K562 (cell line): ENCODE measurements around the gene TTC39B. TPM values are rescaled to one million over a fixed set of nuclear protein-coding genes. Genes with fewer than 3 reads are reported as not detected.

Experiments
- ATAC-seq: fragments of 200-7000 bp; cut with Tn5 transposase; 3 replicates; pipeline ENCODE4 v1.9.1; 2020; ENCODE audit warnings: moderate library complexity
- BruUV-seq: library from RNA; stranded (reverse); fragments of 400-500 nt; replicated peaks from 2 replicates; lab custom pipeline; 2021; lab: Mats Ljungman, UMichigan
- CTCF ChIA-PET: fragments of 300-600 bp; formaldehyde crosslinking; extraction: SDS; loops from one replicate; lab custom pipeline; 2021; ENCODE audit warnings: low intra/inter-chr PET ratio; lab: Yijun Ruan, JAX
- POLR2A ChIA-PET: fragments of 300-600, 350-650 bp; sonication (Branson Sonifier 250); formaldehyde crosslinking; extraction: SDS; loops from one replicate; lab custom pipeline; 2021; ENCODE audit warnings: antibody characterized with exemption, inconsistent platforms; lab: Yijun Ruan, JAX
- DNase-seq, 4 experiments: peaks; one replicate each; pipeline versions ENCODE4 v3.0.0 to v3.0.0-alpha.2; 2011 to 2018; ENCODE audit warnings: low spot score in 3 of 4, mixed read lengths in 3 of 4; ENCODE audit errors: extremely low read depth in 1 of 4
- FAIRE-seq: peaks from 2 replicates; lab custom pipeline; 2011; peaks lifted over from hg19 to GRCh38; lab: Jason Lieb, UNC
- H2AFZ ChIP-seq: 2 replicates; pipeline ENCODE4 v1.6.0; 2011; ENCODE audit warnings: low read depth, low read length, control low read depth, inconsistent platforms
- H3K27ac ChIP-seq: fragments of 200-600 bp; 3 replicates; pipeline ENCODE4 v1.8.0; 2011; ENCODE audit warnings: low read depth, mild to moderate bottlenecking, control low read depth, inconsistent platforms, low read length, moderate library complexity, mixed read lengths; ENCODE audit errors: extremely low read depth
- H3K27me3 ChIP-seq, 2 experiments: fragments of 300-600 bp in 1 of 2; 2 replicates in 1 of 2; 3 replicates in 1 of 2; pipeline versions ENCODE4 v1.6.0 to v1.8.0; 2011; ENCODE audit warnings: inconsistent platforms in 2 of 2, low read length in 2 of 2, mild to moderate bottlenecking in 1 of 2, mixed read lengths in 1 of 2, moderate library complexity in 1 of 2; ENCODE audit not compliant: control insufficient read depth in 2 of 2, insufficient read depth in 2 of 2
- H3K36me3 ChIP-seq: fragments of 300-600 bp; 3 replicates; pipeline ENCODE4 v1.8.0; 2011; ENCODE audit warnings: mild to moderate bottlenecking, low read length, inconsistent platforms; ENCODE audit not compliant: control insufficient read depth, insufficient read depth
- H3K4me1 ChIP-seq, 2 experiments: fragments of 200-600 bp in 1 of 2; replicated peaks in 1 of 2; 2 replicates in 1 of 2; 3 replicates in 1 of 2; pipeline versions ENCODE4 v1.5.1 to v1.8.0; 2011; ENCODE audit warnings: inconsistent platforms in 2 of 2, low read length in 2 of 2, mild to moderate bottlenecking in 1 of 2, mixed read lengths in 1 of 2, moderate library complexity in 1 of 2; ENCODE audit not compliant: control insufficient read depth in 2 of 2, insufficient read depth in 2 of 2
- H3K4me2 ChIP-seq: 2 replicates; pipeline ENCODE4 v1.6.1; 2011; ENCODE audit warnings: low read length, control low read depth, inconsistent platforms, mixed read lengths; ENCODE audit not compliant: insufficient read depth
- H3K4me3 ChIP-seq: fragments of 200-600 bp; sonication (generic), shearing (Covaris generic); 2 replicates; pipeline ENCODE4 v1.5.1; 2016; ENCODE audit warnings: control low read depth, inconsistent platforms
- H3K79me2 ChIP-seq: fragments of 200-600 bp; 3 replicates; pipeline ENCODE4 v1.8.0; 2011; ENCODE audit warnings: low read length, inconsistent platforms; ENCODE audit not compliant: control insufficient read depth, insufficient read depth
- H3K9ac ChIP-seq, 2 experiments: 2 replicates each; pipeline versions ENCODE4 v1.6.0 to v1.6.1; 2011; ENCODE audit warnings: low read depth in 2 of 2, low read length in 2 of 2, control low read depth in 1 of 2, inconsistent platforms in 1 of 2, mild to moderate bottlenecking in 1 of 2, mixed read lengths in 1 of 2; ENCODE audit not compliant: insufficient read depth in 1 of 2
- H3K9me1 ChIP-seq: one replicate; pipeline ENCODE4 v1.6.0; 2011; ENCODE audit warnings: inconsistent platforms, mild to moderate bottlenecking, low read length, moderate library complexity; ENCODE audit not compliant: control insufficient read depth, insufficient read depth
- H3K9me3 ChIP-seq: replicated peaks from 2 replicates; pipeline ENCODE4 v1.5.1; 2011; ENCODE audit warnings: low read depth, low read length, inconsistent platforms; ENCODE audit not compliant: control insufficient read depth, insufficient read depth
- H4K20me1 ChIP-seq: replicated peaks from 2 replicates; pipeline ENCODE4 v1.6.1; 2011; ENCODE audit warnings: low read length, inconsistent platforms, mixed read lengths; ENCODE audit not compliant: control insufficient read depth, insufficient read depth
- ATF7 ChIP-seq: fragments of 450-650 bp; IDR thresholded peaks from 2 replicates; pipeline ENCODE4 v1.7.1; 2014; ENCODE audit warnings: mild to moderate bottlenecking, moderate library complexity
- FOS ChIP-seq: IDR thresholded peaks from 3 replicates; pipeline ENCODE4 v1.6.1; 2011; ENCODE audit not compliant: insufficient read length; ENCODE audit errors: extremely low read depth
- HDAC3 ChIP-seq: fragments of 450-650 bp; IDR thresholded peaks from 2 replicates; pipeline ENCODE4 v1.6.1; 2018; ENCODE audit warnings: borderline replicate concordance, mild to moderate bottlenecking, moderate library complexity; ENCODE audit not compliant: partially characterized antibody
- KAT8 ChIP-seq: fragments of 450-650 bp; IDR thresholded peaks from 2 replicates; pipeline ENCODE4 v1.6.1; 2016; ENCODE audit warnings: low read depth, mild to moderate bottlenecking
- MCM2 ChIP-seq: fragments of 450-650 bp; IDR thresholded peaks from 2 replicates; pipeline ENCODE4 v1.6.1; 2017; ENCODE audit warnings: low read depth, mild to moderate bottlenecking
- NCOA1 ChIP-seq: fragments of 450-650 bp; IDR thresholded peaks from 2 replicates; pipeline ENCODE4 v1.6.1; 2016; ENCODE audit warnings: low read depth
- POLR3A ChIP-seq: IDR thresholded peaks from 2 replicates; pipeline ENCODE4 v1.6.1; 2011; ENCODE audit warnings: borderline replicate concordance, mild to moderate bottlenecking, moderate library complexity; ENCODE audit not compliant: insufficient read length, insufficient read depth; ENCODE audit errors: extremely low read depth
- RBM25 ChIP-seq: fragments of 200-400 bp; formaldehyde crosslinking; IDR thresholded peaks from 2 replicates; pipeline ENCODE4 v1.6.1; 2018; ENCODE audit warnings: low read length, low read depth, moderate library complexity; ENCODE audit not compliant: severe bottlenecking
- SP2 ChIP-seq: IDR thresholded peaks from 2 replicates; pipeline ENCODE4 v1.6.1; 2011; ENCODE audit warnings: mild to moderate bottlenecking, low read depth, low read length, moderate library complexity; ENCODE audit not compliant: poor library complexity, severe bottlenecking; ENCODE audit errors: extremely low read depth
- ZBTB1 ChIP-seq: sonication (generic); formaldehyde crosslinking; IDR thresholded peaks from 2 replicates; pipeline ENCODE4 v1.8.1; 2023; ENCODE audit warnings: missing genetic modification reagents, low read depth, mild to moderate bottlenecking, borderline replicate concordance
- ZNF197 ChIP-seq: fragments of 200-800 bp; sonication (Bioruptor generic); IDR thresholded peaks from 2 replicates; pipeline ENCODE4 v1.6.1; 2016; ENCODE audit warnings: low read depth, missing genetic modification characterization, missing compliant biosample characterization
- WGBS: fragments of 100-300 bp; shearing (Covaris generic); methylation state at CpG from one replicate; pipeline ENCODE4 v1.1.6; 2016; ENCODE audit warnings: low coverage, mixed read lengths; ENCODE audit not compliant: insufficient coverage; ENCODE audit errors: missing lambda C conversion rate; 5-methylcytosine and 5-hydroxymethylcytosine counted together
- in situ Hi-C: fragments of 300-500 bp; cut with MboI; formaldehyde crosslinking; loops from 4 replicates; pipeline ENCODE4 v1.15.0; 2018; ENCODE audit warnings: inconsistent platforms, mixed read lengths
- intact Hi-C: fragments of 100-400 bp; cut with micrococcal nuclease; formaldehyde crosslinking; loops from 2 replicates; pipeline ENCODE4 v1.14.2; 2022
- polyA plus RNA-seq, 8 experiments: library from polyadenylated mRNA; depleted of rRNA in 4 of 8; stranded (reverse) in 5 of 8; unstranded in 3 of 8; fragments of >200 nt; fragmentation: Nextera tagmentation in 2 of 8; fragmentation: Illumina TruSeq in 1 of 8; extraction: Ambion mirVana in 2 of 8; extraction: Trizol in 1 of 8; gene quantifications; 2 replicates each; pipeline versions ENCODE4 v1.2.1 to v1.2.3, GENCODE V29; 2011 to 2014; ENCODE audit warnings: inconsistent platforms in 1 of 8, missing spikeins in 1 of 8
- total RNA-seq, 7 experiments: library from RNA; depleted of rRNA in 6 of 7; stranded (reverse); fragments of >200 nt in 6 of 7; fragmentation: Illumina TruSeq in 2 of 7; extraction: Trizol in 2 of 7; gene quantifications; 2 replicates each; pipeline versions ENCODE4 v1.2.1 to v1.2.3, GENCODE V29; 2011 to 2021; ENCODE audit warnings: low replicate concordance in 1 of 7
- TF ChIP-seq, protein P1 (sequence below): fragments of 250-450 bp; sonication (Bioruptor Pico); IDR thresholded peaks from 2 replicates; pipeline ENCODE4 v1.6.1; 2021; ENCODE audit warnings: mild to moderate bottlenecking
- TF ChIP-seq, protein P2 (sequence below): fragments of 200-800 bp; sonication (Bioruptor generic); IDR thresholded peaks from 2 replicates; pipeline ENCODE4 v1.6.1; 2017; ENCODE audit warnings: missing genetic modification characterization, missing compliant biosample characterization
- TF ChIP-seq, protein P3 (sequence below): sonication (generic); formaldehyde crosslinking; IDR thresholded peaks from 2 replicates; pipeline ENCODE4 v1.8.1; 2023; ENCODE audit warnings: mild to moderate bottlenecking, missing genetic modification reagents, moderate library complexity
- TF ChIP-seq, protein P4 (sequence below): fragments of 250-450 bp; sonication (Bioruptor Pico); IDR thresholded peaks from 2 replicates; pipeline ENCODE4 v1.5.1; 2021; ENCODE audit warnings: mild to moderate bottlenecking

The TTC39B gene
- total and polyA plus RNA-seq, 9 of the 15 experiments (the other 6 are each of a cell fraction or from before 2014, with no cell fraction given), result 0.32 to 1.2 (median 0.95) TPM

DNA sequence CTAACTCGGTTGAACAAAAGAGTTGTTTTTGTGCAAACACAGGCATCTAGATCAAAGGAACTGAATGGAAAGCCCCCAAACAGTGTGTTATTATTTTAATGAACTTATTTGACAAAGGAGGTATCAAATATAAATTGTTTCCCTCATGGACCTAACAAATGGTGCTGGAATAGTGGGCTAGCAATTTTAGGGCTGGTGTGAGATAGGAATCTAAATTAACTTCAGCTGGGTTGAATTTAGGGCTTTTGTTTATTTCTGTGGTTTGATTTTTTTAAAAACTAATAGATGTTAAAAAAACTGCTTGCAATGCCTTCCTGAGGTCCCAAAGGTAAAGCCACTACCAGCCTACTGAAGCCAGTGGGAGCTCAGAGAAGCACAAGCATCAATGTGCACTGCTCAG, 42.1 kb downstream of the TTC39B start:
- no TSS peak for BruUV-seq
- Histone ChIP-seq H3K79me2 (no peaks in the 10 kb centered on the region), H3K4me3 (no peak overlapping the region), H3K9me1 (no peaks in the 10 kb centered on the region), H3K4me1 (no peaks in the 10 kb centered on the region), H3K36me3 (no peaks in the 10 kb centered on the region), H3K4me2 (no peak overlapping the region), H3K27me3 (no peaks in the 10 kb centered on the region; a peak in 1 of 5 replicates), H3K9me3 (no peaks in the 10 kb centered on the region), H3K9ac (no peak overlapping the region), H4K20me1 (no peaks in the 10 kb centered on the region), H2AFZ (no peak overlapping the region), H3K27ac (no peak overlapping the region)
- 7% methylated on average over 1 of the region's 1 CpG for WGBS
- no peak for ATAC-seq
- TF ChIP-seq NCOA1 (no peak), ZBTB1 (CRISPR knock-in tag) (no peak), MCM2 (no peak), ATF7 (no peak), RBM25 (no peak), FOS (no peak), POLR3A (no peak), KAT8 (no peak), SP2 (no peak), ZNF197 (CRISPR knock-in tag) (no peak), HDAC3 (no peak)
- TF ChIP-seq, protein P1, sequence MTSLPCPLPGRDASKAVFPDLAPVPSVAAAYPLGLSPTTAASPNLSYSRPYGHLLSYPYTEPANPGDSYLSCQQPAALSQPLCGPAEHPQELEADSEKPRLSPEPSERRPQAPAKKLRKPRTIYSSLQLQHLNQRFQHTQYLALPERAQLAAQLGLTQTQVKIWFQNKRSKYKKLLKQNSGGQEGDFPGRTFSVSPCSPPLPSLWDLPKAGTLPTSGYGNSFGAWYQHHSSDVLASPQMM (CRISPR knock-in tag), result no peak
- TF ChIP-seq, protein P2, sequence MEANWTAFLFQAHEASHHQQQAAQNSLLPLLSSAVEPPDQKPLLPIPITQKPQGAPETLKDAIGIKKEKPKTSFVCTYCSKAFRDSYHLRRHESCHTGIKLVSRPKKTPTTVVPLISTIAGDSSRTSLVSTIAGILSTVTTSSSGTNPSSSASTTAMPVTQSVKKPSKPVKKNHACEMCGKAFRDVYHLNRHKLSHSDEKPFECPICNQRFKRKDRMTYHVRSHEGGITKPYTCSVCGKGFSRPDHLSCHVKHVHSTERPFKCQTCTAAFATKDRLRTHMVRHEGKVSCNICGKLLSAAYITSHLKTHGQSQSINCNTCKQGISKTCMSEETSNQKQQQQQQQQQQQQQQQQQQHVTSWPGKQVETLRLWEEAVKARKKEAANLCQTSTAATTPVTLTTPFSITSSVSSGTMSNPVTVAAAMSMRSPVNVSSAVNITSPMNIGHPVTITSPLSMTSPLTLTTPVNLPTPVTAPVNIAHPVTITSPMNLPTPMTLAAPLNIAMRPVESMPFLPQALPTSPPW, result no peak
- TF ChIP-seq, protein P3, sequence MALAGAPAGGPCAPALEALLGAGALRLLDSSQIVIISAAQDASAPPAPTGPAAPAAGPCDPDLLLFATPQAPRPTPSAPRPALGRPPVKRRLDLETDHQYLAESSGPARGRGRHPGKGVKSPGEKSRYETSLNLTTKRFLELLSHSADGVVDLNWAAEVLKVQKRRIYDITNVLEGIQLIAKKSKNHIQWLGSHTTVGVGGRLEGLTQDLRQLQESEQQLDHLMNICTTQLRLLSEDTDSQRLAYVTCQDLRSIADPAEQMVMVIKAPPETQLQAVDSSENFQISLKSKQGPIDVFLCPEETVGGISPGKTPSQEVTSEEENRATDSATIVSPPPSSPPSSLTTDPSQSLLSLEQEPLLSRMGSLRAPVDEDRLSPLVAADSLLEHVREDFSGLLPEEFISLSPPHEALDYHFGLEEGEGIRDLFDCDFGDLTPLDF (CRISPR knock-in tag), result no peak
- TF ChIP-seq, protein P4, sequence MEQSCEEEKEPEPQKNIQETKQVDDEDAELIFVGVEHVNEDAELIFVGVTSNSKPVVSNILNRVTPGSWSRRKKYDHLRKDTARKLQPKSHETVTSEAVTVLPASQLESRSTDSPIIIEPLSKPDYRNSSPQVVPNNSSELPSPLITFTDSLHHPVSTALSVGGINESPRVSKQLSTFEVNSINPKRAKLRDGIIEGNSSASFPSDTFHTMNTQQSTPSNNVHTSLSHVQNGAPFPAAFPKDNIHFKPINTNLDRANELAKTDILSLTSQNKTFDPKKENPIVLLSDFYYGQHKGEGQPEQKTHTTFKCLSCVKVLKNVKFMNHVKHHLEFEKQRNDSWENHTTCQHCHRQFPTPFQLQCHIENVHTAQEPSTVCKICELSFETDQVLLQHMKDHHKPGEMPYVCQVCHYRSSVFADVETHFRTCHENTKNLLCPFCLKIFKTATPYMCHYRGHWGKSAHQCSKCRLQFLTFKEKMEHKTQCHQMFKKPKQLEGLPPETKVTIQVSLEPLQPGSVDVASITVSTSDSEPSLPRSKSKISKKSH, result no peak
- CTCF ChIA-PET, result no interaction called here
- in situ Hi-C loops, result no loop called here
- DNase-seq, result no peak
- no peak for FAIRE-seq
- POLR2A ChIA-PET, result no interaction called here
- intact Hi-C loops, result no loop called here
